Measurements from ENCODE around the gene CLCN7. TPM values are rescaled to one million over a fixed set of nuclear protein-coding genes. Genes with fewer than 3 reads are reported as not detected.
"Not testable (repeated sequence)": the region's sequence is repeated elsewhere in the genome, so short reads cannot be mapped to it uniquely, and the experiment has no call there.

The CLCN7 gene
- polyA plus RNA-seq, 12 donors = 12.5 to 36.6 (median 24.0) TPM; not detected in 1

DNA sequence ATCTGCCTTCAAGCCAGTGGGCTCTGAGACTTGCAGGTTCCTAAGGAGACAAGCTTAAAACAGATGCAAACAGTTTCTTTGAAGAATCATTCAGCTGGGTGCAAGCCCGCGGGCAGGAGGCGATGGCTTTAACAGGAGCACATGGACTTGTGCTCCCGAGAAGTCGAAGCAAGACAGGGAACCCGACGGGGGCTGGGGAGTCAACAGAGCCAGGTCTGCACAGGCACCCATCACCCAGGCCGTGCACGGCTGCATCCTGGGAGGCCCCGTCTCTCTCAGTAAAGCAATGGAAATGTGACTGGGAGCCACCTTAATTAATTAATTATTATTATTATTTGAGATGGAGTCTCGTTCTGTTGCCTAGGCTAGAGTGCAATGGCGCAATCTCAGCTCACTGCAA lies 14.2 kb upstream of the CLCN7 start:
- no peak for DNase-seq

DNA sequence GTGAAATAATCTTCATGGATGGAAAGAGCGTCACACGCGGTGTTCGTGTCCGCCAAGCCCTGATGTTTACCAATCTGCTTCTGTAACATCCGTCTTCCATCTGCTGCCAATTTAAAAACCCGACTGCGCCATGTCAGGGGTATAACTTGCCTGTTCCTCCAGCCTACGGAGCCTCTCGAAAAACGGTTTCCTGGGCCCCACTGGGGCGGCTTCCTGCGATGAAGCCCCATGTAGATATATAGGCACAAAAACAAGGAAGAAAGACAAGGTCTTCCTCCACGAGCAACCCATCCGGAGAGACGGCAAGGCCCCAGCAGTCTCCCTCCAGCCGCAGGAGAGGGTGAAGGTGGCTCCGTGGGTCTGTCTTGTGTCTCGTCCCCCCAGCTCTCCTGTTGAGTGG lies 13.8 kb upstream of the CLCN7 start, which contains the start of gene PTX4:
Gene PTX4 (minus strand): TSS at position 326 of the 400 bp plus-strand sequence. CDS start 35 bp downstream, at position 291.
- DNase-seq = no peak

DNA sequence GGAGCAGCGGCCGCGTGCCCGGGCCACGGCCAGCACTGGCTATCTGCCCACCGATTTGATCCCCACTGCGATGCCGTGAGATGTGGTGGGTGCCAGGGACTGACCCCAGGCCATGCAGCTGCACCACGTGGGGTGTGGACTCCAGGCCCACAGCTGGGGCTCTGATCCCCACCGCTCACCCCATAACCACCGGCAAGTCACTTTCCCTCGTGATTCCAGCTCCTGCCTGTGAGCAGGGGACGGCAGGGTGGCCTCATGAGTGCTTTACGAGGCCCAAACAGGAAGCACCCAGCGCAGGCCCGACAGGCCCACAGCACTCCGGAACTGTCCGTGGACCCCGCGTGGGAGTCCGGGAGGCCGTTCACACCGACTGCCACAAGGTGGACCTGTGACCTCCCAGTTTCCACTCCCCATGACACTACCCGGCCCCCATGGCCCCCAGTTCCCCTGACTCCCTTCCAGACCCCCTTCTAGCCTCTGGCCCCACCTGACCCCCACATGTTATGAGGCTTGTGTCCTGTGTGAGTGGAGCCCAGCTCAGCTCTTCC lies 13.3 kb upstream of the CLCN7 start:
- no peak for DNase-seq

DNA sequence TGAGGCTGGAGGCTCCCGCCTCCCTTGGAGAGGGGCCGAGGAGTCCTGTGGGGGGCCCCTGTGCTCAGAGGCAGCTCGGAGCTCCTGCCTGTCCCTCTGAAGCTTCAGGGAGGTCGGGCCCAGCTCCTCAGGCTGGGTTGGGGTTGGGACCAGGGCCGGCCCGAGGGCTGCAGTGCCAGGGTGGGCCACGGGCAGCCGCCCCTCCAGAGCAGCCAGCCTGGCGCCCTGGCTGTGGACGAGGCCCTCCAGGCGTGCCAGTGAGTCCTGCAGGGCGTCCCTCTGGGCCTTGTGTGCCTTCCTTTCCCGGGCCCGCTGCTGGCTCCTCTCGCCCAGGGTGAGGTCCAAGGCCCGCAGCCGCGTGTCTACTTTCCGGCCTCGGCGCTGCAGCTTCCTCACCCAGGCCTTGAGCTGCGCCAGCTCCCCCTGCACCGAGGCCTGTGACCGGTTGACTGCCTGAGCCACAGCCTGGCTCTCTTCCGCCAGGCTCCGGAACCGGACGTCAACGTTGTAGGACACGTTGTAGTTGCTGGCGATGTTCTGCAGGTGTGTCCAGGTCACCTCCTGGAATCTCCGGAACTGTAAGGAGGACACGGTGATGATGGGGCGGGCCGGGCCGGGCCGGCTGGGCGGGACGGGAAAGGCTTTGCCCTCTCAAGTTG lies 12.7 kb upstream of the CLCN7 start:
- no peak for DNase-seq

DNA sequence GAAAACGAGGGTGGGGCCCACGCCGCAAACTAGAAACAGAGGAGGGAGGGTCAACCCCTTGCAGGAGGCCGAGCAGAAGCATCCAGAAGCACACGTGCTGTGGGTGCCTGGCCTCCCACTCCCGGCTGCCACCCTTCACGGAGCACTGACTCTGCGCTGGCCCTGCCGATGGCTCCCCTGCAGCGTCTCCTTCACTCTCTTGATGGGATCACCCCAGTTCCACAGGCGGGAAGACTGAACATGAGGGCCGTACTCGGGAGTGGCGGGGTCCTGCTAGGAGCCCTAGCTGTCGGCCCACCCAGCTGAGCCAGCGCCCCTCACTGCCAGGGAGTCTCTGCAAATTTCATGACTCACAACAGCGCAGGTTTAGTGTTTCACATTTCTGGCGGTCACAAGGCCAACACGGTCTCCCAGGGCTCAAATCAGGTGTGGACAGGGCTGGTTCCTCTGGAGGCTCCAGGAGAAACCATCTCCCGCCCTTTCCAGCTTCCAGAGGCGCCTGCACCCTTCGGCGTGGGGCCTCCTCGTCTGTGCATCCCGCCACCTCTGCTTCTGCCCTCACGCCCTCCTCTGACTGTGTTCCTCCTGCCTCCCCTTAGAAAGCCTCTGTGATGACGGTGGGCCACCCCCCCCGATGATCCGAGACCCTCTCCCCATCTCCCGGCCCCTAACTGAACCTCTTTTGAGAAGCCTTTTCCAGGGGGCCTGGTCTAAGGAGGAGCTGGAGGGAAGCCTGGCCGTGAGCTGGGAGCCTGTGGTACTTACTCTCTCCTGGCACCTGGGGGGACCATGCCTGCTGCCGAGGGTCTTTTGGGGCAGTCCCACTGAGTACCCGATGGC lies 11.9 kb upstream of the CLCN7 start:
- no peak for DNase-seq

DNA sequence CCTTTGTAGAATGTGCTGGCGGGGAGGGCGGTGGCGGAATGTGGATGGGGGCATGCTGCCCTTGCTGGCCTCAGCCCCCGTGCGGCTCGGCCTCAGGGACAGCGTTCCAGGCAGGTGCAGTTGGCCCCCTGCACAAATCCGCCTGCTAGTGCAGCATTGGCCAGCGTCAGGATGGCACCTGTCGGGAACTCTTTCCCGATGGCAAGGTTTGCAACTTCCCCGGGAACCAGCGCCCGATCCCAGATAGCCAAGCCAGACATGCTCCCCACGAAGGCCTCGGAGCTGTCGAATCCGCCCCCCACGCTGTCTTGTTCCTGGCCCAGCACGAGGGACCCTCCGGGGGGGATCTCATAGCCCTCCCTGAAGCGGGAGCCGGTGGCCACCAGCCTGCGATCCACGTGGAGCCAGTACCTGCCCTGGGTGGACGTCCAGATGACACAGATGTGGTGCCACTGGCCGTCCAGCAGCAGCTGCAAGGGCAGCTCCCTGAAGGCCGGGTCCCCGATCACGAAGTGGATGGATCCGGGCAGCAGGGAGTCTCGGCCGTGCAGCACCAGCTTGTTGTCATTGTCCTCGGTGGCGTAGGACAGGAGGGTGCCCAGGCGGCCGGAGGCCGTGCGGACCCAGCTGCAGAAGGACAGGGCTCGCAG lies 11.1 kb upstream of the CLCN7 start:
- DNase-seq = no peak

DNA sequence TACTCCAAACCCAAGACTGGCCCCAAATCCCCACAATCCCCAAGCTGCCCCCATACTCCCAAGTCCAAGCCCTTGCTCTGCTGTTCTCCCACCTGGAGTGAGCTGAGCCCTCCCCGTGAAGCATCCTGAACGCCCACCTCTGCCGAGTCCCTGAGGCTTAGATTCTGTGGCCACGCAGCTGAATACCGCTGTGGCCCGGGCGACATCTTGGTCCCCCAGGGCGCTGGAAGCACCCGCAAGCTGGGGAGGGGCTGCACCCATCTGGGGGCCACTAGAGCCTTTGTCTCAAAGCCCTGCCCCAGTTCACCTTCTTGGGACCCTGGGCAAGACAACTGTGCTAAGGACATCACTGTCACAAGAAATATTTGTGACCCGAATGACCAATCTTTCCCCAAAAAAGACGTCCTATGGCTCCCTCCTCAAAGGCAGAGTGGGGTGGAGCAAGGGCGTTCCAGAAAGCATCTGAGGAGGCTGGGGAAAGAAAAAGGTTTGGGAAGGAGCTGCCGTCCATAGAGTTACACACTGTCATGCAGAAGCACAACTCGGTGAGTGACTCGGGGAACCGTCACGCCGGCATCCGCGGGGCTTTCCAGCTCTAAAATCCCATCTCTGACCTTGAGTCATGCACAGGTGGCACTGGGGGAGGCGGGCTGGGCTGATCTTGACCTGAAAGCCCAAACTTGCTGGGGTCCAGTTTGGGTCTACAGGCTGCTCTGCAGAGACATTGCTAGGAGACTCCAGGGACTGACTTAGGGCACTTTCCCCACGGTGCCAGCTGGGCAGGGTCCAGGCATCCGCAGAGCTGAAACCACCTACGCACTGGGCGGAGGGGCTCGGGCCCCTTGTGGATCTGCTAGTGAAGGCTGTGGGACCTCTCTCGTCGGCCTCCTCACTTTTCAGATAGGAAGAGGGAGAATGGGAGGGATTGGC lies 7.3 kb upstream of the CLCN7 start:
- no peak for DNase-seq

DNA sequence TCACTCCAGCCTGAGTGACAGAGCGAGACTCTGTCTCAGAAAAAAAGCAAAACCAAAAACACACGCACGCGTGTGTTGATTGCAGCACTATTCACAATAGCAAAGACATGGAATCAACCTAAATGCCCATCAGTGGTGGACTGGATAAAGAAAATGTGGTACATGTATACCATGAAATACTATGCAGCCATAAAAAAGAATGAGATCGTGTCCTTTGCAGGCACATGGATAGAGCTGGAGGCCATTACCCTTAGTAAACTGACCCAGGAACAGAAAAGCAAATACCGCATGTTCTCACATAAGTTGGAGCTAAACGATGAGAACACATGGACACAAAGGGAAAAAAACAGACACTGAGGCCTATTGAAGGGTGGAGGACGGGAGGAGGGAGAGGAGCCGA lies 4.1 kb upstream of the CLCN7 start:
- DNase-seq = not testable (repeated sequence)

DNA sequence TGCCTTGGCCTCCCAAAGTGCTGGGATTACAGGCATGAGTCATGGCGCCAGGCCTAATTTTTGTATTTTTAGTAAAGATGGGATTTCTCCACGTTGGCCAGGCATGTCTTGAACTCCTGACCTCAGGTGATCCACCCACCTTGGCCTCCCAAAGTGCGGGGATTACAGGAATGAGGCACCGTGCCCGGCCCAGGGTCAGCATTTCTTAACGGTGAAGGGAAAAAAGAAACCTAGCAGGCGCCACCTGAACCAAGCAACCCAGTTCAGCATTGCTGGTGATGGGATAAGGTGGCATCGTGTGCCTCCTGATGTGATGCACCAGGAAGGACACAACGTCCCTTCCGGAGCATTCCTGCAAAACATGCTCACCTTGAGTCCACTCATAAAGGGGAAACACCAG lies 2.2 kb upstream of the CLCN7 start:
- DNase-seq = no peak

DNA sequence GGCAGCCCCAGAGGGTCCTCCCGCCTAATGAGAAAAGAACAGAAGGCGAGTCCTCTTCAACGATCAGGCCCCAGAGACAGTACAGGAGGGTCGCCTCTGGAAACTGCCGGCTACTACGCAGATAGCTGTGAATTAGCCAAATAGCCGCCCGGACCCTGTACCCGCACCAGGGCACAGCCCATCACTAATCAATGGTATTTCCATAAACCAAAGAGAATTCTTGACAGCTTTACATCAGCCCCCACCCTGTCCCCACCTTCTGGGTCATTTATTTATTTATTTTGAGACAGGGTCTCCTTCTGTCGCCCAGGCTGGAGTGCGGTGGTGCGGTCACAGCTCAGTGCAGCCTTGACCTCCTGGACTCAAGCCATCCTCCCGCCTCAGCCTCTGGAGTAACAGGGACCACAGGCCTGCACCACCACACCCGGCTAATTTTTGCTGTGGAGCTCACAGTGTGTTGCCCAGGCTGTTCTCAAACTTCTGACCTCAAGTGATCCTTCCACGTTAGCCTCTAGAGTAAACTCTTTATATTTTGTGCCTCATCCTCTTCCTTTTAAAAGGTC lies 805 bp upstream of the CLCN7 start:
- DNase-seq = no peak

DNA sequence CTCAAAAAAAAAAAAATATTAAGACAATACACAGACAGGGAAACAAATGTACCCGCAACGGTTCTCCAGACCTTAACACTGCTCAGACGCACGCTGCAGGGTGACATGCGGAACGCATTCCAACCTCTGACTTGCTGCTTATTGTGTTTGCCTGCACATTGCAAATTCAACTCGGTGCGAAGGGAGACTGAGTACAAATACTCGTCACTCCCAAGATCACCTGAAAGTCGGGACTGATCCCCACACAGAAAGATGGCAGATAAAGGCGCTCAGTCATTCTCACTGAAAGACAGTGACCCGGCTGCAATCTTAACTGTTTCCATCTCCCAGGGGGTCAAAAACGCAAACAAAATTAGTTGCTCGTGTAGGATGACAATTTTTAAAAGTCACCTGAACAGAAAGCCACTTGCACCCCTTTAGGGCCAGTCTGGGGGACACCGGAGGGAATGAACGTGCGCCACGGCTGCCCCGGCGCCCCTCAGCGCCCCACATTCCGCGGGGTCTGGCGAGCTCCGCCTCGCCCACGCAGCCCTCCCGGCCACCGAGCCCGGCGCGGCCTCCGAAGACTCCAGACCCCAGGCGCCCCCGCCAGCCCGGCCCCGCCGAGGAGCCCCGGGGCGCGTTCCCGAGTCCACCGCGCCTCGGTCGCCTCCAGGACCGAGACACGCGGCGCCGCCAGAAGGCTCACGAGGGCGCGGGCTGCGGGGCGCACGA lies 589 bp downstream of the CLCN7 start:
- DNase-seq = no peak

DNA sequence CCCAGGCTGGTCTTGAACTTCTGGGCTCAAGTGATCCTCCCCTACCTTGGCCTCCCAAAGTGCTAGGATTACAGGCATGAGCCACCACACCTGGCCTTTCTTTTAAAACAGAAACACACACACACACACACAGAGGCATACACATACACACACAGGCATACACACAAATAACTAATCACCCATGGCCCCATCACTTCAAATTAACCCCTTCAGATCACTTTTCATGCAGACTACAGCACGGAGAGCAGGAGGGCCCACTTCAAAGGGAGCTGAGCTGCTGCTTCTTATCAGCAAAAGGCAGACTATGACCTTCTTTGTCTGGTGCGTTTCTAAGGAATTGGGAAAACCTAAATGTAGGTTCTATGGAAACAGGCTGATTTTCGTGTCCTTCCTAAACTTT lies 1.9 kb downstream of the CLCN7 start:
- no peak for DNase-seq

DNA sequence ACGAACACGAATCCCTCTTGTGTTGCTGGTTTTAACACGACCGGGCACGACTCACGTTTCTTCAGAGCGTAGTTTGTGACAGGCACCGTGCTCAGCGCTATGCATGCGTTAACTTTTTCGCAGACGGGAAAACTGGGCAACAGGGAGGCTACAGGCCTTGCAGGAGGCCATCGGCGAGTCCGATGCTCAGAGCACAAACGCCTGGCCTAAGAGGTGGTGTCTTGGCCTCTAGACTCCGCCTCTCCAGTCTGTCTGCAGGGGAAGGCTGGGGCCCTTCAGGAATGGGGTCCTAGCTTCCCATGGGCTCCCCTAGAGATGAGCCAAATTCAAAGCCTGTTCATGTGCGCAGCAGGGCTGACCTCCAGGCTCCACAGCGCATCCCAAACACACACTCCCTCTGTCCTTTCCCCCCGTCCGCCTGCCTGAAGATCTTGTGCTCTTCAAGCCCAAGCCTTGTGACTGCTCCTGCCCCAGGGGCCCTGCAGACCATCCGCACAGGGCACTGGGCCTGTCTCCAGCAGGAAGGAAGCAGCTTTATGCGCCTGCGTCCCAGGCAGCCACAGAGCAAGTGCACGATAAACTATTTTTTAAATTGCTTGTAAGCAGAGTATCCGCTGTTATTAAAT lies 3.1 kb downstream of the CLCN7 start:
- no peak for DNase-seq

DNA sequence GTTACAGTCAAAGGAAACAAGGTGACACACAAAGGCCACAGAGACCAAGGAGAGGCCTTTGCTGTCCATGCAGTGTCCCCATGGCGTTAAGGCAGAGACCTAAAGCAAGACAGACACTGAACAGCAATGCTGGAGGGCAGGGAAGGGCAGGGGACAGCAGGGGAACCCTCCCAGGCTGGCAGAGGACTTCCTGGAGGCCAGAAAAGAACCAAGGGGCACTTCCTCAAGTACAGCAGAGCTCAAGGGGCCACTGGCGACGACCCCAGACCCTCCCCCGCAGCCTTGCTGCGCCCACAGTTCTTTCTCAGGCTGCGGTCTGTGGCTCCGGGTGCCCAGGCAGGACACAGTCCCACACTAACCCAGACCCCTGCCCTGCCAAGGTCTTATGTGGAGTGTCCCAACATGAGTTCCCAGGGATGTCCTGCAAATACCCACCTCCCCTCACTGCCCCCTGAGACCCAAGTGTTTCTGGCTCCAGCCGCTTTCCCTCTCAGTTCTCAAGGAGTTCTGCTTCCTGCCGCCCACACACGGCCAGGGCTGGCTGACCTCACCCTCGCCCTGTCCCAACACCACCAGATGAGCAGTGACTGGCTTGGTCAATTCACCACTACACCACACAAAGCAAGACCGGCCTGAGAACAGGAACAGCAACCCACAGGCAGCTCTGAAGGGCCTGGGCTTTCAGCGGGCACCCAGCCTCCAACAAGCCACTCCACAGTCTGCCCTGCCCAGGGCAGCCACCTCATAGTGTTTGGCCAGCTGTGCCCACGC lies 4.2 kb downstream of the CLCN7 start:
- no peak for DNase-seq

DNA sequence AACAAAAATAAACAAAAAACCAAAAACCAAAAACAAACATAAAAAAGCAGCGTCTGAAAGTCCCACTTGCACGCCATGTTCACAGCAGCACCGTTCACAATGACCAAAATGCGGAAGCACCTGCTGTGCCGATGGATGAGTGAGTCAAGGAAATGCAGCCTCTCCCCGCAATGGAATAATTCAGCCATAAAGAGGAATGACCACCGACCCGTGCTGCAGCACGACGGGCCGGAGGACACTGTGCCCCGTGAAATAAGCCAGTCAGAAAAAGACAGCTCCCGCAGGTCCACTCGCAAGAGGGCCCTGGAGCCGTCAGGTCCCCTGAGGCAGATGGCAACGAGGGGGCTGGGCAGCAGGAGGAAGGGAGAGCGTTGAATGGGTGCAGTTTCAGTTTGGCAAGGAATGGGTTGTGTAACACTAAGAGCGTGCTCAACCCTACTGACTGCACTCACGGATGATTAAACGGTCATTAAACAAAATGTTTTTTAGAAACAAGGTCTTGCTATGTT lies 5.1 kb downstream of the CLCN7 start:
- no peak for DNase-seq

DNA sequence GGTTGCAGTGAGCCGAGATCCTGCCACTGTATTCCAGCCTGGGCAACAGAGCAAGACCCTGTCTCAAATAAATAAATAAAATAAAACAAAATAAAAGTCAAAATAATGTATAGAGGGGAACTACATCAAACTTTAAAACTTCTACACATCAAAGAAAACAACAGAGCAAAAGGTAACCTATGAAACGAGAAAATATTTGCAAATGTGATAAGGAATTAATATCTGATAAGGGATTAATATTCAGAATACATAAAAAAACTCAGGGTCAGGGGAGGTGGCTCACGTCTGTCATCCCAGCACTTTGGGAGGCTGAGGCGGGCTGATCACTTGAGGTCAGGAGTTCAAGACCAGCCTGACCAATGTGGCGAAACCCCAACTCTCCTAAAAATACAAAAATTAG lies 5.7 kb downstream of the CLCN7 start:
- not testable (repeated sequence) for DNase-seq

DNA sequence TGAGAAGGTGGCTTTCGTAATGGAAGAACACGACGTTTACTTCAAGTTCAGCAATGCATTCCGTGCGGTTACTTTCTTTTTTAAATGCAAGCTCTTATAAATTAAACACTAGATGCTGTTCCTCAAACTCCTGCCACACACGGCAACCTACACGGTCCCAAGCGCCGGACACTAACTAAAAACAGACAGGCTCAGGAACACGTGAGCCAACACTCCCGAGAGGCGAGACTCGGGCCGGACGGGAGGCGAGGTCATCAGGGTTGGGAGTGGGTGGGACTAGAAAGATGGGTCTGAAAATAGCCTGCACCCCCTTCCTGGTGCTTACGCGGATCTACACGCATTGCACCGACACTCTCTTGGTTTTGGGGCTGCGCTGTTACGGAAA lies 6.4 kb downstream of the CLCN7 start:
- no peak for DNase-seq

DNA sequence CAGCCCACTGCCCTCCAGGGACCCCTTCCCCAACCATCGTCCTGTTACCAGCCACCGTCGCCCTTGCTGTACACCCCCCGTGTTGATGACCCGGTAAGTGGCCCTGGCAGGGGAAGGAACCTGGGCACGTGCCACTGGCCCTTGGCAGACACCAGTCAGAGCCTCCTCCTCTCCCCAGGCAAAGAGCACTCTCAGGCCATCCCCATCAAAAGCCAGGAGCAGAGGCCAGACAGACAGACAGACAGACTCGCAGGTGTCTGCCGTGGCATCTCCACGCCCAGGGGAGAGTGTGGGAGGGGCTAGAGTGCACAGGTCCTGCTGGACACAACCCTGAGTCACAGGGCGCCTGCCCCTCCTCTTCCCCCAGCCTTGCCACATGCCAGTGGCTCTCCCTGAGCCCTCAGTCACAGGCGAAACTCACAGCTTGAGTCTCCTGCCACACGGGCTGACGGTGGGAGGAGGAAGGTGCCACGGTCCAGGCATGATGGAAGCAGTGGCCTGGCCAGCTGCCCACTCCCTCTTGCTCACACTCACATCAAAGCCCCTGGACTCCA lies 7.8 kb downstream of the CLCN7 start:
- DNase-seq = no peak

DNA sequence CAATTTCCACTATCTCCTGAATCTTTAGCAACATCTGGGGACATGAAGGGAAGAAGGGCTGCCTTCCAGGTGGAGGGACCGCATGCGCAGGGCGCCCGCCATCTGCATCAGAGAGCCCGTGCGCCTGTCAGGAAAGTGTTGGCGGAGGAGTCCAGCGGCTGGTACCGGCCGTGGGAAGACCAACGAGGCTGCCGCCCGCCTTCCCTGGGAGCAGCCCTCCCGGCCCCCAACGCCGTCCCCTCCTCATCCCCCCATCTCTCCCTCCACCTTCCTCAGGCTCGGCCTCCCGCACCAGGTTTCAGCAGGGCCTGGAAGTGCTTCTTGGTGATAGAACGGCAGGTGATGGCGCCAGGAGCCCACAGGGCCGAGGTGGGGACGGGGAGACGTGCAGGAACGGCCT lies 8.8 kb downstream of the CLCN7 start:
- no peak for DNase-seq
